HepG2 (cell line): ENCODE data around the gene AMD1. TPM values are rescaled to one million over a fixed set of nuclear protein-coding genes. Genes with fewer than 3 reads are reported as not detected.

Experiments used
- FOXC1 ChIP-seq: sonication (generic); formaldehyde crosslinking; IDR thresholded peaks from 2 replicates; pipeline ENCODE4 v1.8.0; 2022; ENCODE audit warnings: mild to moderate bottlenecking, missing genetic modification reagents, borderline replicate concordance
- FOXM1 ChIP-seq: sonication (generic); formaldehyde crosslinking; IDR thresholded peaks from 2 replicates; pipeline ENCODE4 v1.5.0; 2020; ENCODE audit warnings: missing genetic modification reagents
- HES4 ChIP-seq: sonication (generic); formaldehyde crosslinking; IDR thresholded peaks from 2 replicates; pipeline ENCODE4 v1.9.0; 2021; ENCODE audit warnings: mild to moderate bottlenecking, missing genetic modification reagents, borderline replicate concordance
- HNF4G ChIP-seq, 2 experiments: sonication (generic) in 1 of 2; formaldehyde crosslinking in 1 of 2; IDR thresholded peaks; 2 replicates each; pipeline versions ENCODE4 v1.4.0 to v1.6.1; 2011 to 2020; ENCODE audit warnings: borderline replicate concordance in 2 of 2, low read depth in 2 of 2, mild to moderate bottlenecking in 2 of 2, low read length in 1 of 2, missing genetic modification reagents in 1 of 2, moderate library complexity in 1 of 2
- HNRNPUL1 ChIP-seq: fragments of 200-400 bp; formaldehyde crosslinking; IDR thresholded peaks from 2 replicates; pipeline ENCODE4 v1.6.1; 2017; ENCODE audit warnings: low read depth, mild to moderate bottlenecking, low read length, moderate library complexity
- MEIS2 ChIP-seq: sonication (generic); formaldehyde crosslinking; IDR thresholded peaks from 2 replicates; pipeline ENCODE4 v1.9.0; 2021; ENCODE audit warnings: mild to moderate bottlenecking, missing genetic modification reagents
- MTA3 ChIP-seq: sonication (generic); formaldehyde crosslinking; IDR thresholded peaks from 2 replicates; pipeline ENCODE4 v1.4.0; 2020; ENCODE audit warnings: missing genetic modification reagents
- NCOA1 ChIP-seq: sonication (generic); formaldehyde crosslinking; IDR thresholded peaks from 2 replicates; pipeline ENCODE4 v1.9.0; 2021; ENCODE audit warnings: missing genetic modification reagents
- NR1H2 ChIP-seq: sonication (generic); formaldehyde crosslinking; IDR thresholded peaks from 2 replicates; pipeline ENCODE4 v1.8.1; 2022; ENCODE audit warnings: low read depth, missing genetic modification reagents, borderline replicate concordance
- RARA ChIP-seq: IDR thresholded peaks from 2 replicates; pipeline ENCODE4 v1.6.1; 2016; ENCODE audit warnings: missing genetic modification reagents, missing compliant biosample characterization
- SMARCC2 ChIP-seq: fragments of 450-650 bp; IDR thresholded peaks from 2 replicates; pipeline ENCODE4 v1.6.1; 2017; ENCODE audit warnings: antibody characterized with exemption, mild to moderate bottlenecking
- ZNF10 ChIP-seq: sonication (generic); formaldehyde crosslinking; IDR thresholded peaks from 2 replicates; pipeline ENCODE4 v1.4.0; 2020; ENCODE audit warnings: mild to moderate bottlenecking, low read depth, missing genetic modification reagents, borderline replicate concordance
- ZNF34 ChIP-seq: sonication (generic); formaldehyde crosslinking; IDR thresholded peaks from 2 replicates; pipeline ENCODE4 v1.4.0; 2020; ENCODE audit warnings: mild to moderate bottlenecking, missing genetic modification reagents, borderline replicate concordance
- ZNF614 ChIP-seq: IDR thresholded peaks from 2 replicates; pipeline ENCODE4 v1.6.1; 2018; ENCODE audit warnings: missing biosample characterization, missing genetic modification reagents, inconsistent platforms, borderline replicate concordance
- ZNF652 ChIP-seq: IDR thresholded peaks from 2 replicates; pipeline ENCODE4 v1.6.1; 2016; ENCODE audit warnings: low read depth, borderline replicate concordance
- ZNF761 ChIP-seq: sonication (generic); formaldehyde crosslinking; conservative IDR thresholded peaks from 2 replicates; pipeline ENCODE4 v1.4.0; 2020; ENCODE audit warnings: mild to moderate bottlenecking, missing genetic modification reagents
- ZNF772 ChIP-seq: sonication (generic); formaldehyde crosslinking; IDR thresholded peaks from 2 replicates; pipeline ENCODE4 v1.5.0; 2020; ENCODE audit warnings: mild to moderate bottlenecking, missing genetic modification reagents
- ZNF780A ChIP-seq: sonication (generic); formaldehyde crosslinking; IDR thresholded peaks from 2 replicates; pipeline ENCODE4 v1.8.0; 2022; ENCODE audit warnings: mild to moderate bottlenecking, missing genetic modification reagents, moderate library complexity
- ZNF782 ChIP-seq: sonication (generic); formaldehyde crosslinking; IDR thresholded peaks from 2 replicates; pipeline ENCODE4 v1.4.0; 2020; ENCODE audit warnings: missing genetic modification reagents, mild to moderate bottlenecking, borderline replicate concordance
- ZZZ3 ChIP-seq: sonication (generic); formaldehyde crosslinking; IDR thresholded peaks from 2 replicates; pipeline ENCODE4 v1.4.0; 2020; ENCODE audit warnings: missing genetic modification reagents, mild to moderate bottlenecking, borderline replicate concordance
- polyA plus RNA-seq, 8 experiments: library from polyadenylated mRNA; depleted of rRNA in 3 of 8; stranded (reverse) in 7 of 8; unstranded in 1 of 8; fragments of >200 nt; fragmentation: Illumina TruSeq in 4 of 8; extraction: Trizol in 4 of 8; gene quantifications; 2 replicates each; pipeline versions ENCODE4 v1.2.1 to v1.2.3, GENCODE V29; 2011 to 2016; ENCODE audit warnings: low read depth in 4 of 8, missing spikeins in 1 of 8, mixed read lengths in 1 of 8; ENCODE audit not compliant: insufficient read depth in 1 of 8
- total RNA-seq, 5 experiments: library from RNA; depleted of rRNA; stranded (reverse); fragments of >200 nt; fragmentation: Illumina TruSeq; extraction: Trizol; gene quantifications; 2 replicates each; pipeline ENCODE4 v1.2.3, GENCODE V29; 2016; ENCODE audit warnings: low read depth in 1 of 5
- TF ChIP-seq, protein P1 (sequence below): sonication (generic); formaldehyde crosslinking; IDR thresholded peaks from 2 replicates; pipeline ENCODE4 v1.8.1; 2023; ENCODE audit warnings: missing genetic modification reagents, inconsistent platforms, borderline replicate concordance
- TF ChIP-seq, protein P2 (sequence below): sonication (generic); formaldehyde crosslinking; IDR thresholded peaks from 2 replicates; pipeline ENCODE4 v1.4.0; 2020; ENCODE audit warnings: missing genetic modification reagents
- TF ChIP-seq, protein P3 (sequence below): sonication (generic); formaldehyde crosslinking; IDR thresholded peaks from 2 replicates; pipeline ENCODE4 v1.4.0; 2020; ENCODE audit warnings: missing genetic modification reagents; ENCODE audit errors: not compliant biosample characterization
- TF ChIP-seq, protein P4 (sequence below): sonication (generic); formaldehyde crosslinking; IDR thresholded peaks from 2 replicates; pipeline ENCODE4 v1.9.0; 2021; ENCODE audit warnings: missing genetic modification reagents, borderline replicate concordance

The AMD1 gene
- total and polyA plus RNA-seq, 2 of the 13 experiments (the other 11 are each of a cell fraction or from before 2014, with no cell fraction given) = 108 to 123 TPM

DNA sequence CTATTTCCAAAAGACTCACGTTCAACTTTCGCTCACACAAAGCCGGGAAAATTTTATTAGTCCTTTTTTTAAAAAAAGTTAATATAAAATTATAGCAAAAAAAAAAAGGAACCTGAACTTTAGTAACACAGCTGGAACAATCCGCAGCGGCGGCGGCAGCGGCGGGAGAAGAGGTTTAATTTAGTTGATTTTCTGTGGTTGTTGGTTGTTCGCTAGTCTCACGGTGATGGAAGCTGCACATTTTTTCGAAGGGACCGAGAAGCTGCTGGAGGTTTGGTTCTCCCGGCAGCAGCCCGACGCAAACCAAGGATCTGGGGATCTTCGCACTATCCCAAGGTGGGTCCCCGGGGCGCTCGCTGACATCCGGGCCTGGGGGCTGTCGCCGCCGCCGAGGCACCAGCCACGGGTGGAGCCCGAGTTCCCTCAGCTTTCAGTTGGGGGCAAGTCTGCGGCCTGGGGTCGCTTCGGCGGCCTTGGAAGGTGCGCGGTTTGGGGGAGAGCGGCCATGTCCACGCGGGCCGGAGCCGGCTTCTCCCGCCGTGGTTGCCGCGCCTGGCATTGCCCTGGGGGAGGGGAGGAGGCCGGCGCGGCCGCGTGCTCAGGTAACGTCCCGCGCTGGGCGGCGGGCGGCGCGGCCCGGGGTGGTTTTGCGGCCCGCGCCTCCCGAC lies 429 bp downstream of the AMD1 start (continued):
- TF ChIP-seq, protein P1, sequence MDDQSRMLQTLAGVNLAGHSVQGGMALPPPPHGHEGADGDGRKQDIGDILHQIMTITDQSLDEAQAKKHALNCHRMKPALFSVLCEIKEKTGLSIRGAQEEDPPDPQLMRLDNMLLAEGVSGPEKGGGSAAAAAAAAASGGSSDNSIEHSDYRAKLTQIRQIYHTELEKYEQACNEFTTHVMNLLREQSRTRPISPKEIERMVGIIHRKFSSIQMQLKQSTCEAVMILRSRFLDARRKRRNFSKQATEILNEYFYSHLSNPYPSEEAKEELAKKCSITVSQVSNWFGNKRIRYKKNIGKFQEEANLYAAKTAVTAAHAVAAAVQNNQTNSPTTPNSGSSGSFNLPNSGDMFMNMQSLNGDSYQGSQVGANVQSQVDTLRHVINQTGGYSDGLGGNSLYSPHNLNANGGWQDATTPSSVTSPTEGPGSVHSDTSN (CRISPR knock-in tag) = no peak
- TF ChIP-seq ZNF10 (no peak), ZNF772 (CRISPR knock-in tag) (no peak), FOXM1 (CRISPR knock-in tag) (no peak), FOXC1 (CRISPR knock-in tag) (no peak), ZNF761 (CRISPR knock-in tag) (no peak), SMARCC2 (no peak), ZNF652 (CRISPR knock-in tag) (no peak), ZNF614 (CRISPR knock-in tag) (no peak), ZNF782 (CRISPR knock-in tag) (no peak), MEIS2 (CRISPR knock-in tag) (no peak; the same call in 1 of the 2 replicates), RARA (CRISPR knock-in tag) (no peak), NR1H2 (CRISPR knock-in tag) (no peak), ZNF780A (no peak), HNF4G (IDR thresholded peaks at IDR 0.05; ENCODE audit: borderline replicate concordance, low read depth, low read length) (no peak), HNF4G (CRISPR knock-in tag; IDR thresholded peaks at IDR 0.05; ENCODE audit: borderline replicate concordance, low read depth) (no peak), ZNF34 (CRISPR knock-in tag) (no peak), HNRNPUL1 (no peak), HES4 (CRISPR knock-in tag) (peak; percentile 32; the same call in 1 of the 2 replicates), NCOA1 (CRISPR knock-in tag) (no peak), ZZZ3 (no peak), MTA3 (no peak)
- TF ChIP-seq, protein P2, sequence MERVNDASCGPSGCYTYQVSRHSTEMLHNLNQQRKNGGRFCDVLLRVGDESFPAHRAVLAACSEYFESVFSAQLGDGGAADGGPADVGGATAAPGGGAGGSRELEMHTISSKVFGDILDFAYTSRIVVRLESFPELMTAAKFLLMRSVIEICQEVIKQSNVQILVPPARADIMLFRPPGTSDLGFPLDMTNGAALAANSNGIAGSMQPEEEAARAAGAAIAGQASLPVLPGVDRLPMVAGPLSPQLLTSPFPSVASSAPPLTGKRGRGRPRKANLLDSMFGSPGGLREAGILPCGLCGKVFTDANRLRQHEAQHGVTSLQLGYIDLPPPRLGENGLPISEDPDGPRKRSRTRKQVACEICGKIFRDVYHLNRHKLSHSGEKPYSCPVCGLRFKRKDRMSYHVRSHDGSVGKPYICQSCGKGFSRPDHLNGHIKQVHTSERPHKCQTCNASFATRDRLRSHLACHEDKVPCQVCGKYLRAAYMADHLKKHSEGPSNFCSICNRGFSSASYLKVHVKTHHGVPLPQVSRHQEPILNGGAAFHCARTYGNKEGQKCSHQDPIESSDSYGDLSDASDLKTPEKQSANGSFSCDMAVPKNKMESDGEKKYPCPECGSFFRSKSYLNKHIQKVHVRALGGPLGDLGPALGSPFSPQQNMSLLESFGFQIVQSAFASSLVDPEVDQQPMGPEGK (CRISPR knock-in tag) = no peak
- TF ChIP-seq, protein P3, sequence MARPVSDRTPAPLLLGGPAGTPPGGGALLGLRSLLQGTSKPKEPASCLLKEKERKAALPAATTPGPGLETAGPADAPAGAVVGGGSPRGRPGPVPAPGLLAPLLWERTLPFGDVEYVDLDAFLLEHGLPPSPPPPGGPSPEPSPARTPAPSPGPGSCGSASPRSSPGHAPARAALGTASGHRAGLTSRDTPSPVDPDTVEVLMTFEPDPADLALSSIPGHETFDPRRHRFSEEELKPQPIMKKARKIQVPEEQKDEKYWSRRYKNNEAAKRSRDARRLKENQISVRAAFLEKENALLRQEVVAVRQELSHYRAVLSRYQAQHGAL (CRISPR knock-in tag) = no peak
- TF ChIP-seq, protein P4, sequence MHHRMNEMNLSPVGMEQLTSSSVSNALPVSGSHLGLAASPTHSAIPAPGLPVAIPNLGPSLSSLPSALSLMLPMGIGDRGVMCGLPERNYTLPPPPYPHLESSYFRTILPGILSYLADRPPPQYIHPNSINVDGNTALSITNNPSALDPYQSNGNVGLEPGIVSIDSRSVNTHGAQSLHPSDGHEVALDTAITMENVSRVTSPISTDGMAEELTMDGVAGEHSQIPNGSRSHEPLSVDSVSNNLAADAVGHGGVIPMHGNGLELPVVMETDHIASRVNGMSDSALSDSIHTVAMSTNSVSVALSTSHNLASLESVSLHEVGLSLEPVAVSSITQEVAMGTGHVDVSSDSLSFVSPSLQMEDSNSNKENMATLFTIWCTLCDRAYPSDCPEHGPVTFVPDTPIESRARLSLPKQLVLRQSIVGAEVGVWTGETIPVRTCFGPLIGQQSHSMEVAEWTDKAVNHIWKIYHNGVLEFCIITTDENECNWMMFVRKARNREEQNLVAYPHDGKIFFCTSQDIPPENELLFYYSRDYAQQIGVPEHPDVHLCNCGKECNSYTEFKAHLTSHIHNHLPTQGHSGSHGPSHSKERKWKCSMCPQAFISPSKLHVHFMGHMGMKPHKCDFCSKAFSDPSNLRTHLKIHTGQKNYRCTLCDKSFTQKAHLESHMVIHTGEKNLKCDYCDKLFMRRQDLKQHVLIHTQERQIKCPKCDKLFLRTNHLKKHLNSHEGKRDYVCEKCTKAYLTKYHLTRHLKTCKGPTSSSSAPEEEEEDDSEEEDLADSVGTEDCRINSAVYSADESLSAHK (CRISPR knock-in tag) = no peak
